Measurements from ENCODE around the gene REN.

The REN gene

DNA sequence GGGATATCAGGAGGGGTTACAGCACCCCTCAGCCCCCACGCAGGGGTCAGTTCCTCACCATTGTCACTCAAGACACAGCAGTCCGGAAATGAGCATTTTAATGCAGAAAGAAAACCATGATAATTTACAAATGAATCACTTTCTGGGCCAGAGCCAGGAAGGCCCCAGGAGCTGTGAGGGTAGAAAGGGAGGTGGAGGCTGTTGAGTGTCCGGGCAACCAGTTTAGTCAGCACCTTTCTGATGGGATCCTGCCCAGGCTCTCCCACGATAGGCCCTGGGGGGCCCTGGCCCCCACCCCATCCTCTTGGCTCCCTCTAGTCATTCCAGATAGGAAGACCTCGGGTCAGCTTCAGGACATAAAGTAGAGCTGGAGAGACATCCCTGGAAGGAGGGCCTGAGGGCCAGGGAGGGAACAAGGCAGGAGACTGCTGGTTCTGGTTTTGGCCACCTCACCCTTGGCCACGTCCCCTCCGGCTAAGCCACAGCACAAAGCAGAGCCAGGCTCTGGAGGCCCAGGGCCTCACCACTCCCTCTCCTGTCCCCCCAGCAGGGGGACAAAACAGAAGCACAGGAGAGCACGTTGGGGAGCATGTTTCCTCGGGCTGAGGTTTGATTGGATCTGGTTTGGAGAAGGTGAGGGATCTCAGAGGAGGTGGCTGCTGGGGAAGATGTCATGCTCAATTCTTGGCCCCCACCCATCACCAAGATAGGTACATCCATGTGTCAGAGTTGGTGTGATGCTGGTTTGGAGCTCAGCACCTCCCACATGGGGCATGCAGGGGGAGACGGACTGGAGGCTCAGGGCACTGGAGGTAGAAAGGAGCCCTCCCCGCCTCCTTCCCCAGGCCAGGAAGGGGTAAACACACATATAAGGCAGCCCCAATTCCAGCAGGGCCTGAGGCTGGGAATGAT, 34.9 kb downstream of the REN start:
- DNase-seq: no peak

DNA sequence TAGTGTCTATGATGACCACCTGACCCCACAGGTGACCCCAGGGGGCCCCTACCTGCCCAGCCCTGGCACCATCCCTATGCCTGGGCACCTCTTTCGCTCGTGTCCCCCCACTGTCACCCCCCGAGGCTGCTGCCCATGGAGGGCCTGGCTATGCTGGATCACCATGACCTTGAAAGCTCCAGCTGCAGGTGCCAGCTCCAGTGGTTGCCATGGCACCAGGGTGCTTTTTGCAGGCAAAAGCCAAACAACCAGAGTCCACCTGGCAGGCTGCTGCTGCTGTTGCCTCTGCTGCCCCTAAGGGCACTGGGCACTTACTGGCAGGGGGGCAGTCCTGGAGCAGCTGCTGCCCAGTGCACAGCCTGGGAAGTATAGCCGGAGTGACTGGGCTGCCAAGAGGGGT, 36.0 kb downstream of the REN start:
- DNase-seq: no peak

DNA sequence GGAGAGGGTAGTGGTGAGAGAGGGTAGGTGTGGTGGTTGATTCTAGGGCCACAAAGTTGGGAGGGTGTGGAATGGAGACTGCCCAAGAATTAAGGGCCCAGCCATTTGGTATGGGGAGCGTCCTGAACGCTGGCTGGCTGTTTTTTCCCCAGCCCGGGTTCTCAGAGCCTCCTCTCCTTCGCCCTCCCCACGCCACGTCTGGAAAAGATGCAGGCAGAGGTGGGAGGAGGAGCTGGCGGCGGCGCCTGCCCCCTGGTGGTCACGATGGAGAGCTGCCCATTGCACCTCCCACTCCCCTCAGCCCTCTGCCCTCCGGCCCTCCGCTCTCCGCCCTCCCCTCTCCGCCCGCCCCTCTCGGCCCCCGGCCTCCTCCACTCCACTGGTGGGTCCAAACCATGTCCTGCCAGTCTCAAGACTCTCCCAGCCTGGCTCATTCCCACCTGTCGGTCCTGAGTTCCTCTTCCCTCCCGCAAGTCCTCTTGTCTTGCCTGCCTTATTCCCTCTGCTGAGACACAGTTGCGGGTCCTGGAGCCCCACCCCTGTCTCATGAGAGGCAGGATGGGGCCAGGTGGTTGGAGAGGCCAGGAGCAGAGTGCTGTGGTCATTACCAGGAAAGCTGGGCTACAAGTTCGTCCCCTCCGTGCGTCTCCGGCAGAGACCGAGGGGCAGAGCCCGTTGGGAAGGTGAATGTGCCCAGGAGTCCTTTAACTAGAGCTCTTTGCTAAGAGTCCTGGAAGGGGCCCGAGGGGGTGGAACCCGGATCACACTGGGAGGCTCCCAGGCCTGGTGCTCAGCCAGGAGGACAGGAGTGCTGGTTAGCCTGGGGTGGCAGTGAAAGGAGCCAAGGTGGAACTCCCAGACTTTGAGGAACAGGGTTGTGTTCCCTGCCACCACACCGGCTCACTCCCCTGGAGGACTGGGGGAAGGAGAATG, 36.9 kb downstream of the REN start:
- DNase-seq: peak; percentile 63

DNA sequence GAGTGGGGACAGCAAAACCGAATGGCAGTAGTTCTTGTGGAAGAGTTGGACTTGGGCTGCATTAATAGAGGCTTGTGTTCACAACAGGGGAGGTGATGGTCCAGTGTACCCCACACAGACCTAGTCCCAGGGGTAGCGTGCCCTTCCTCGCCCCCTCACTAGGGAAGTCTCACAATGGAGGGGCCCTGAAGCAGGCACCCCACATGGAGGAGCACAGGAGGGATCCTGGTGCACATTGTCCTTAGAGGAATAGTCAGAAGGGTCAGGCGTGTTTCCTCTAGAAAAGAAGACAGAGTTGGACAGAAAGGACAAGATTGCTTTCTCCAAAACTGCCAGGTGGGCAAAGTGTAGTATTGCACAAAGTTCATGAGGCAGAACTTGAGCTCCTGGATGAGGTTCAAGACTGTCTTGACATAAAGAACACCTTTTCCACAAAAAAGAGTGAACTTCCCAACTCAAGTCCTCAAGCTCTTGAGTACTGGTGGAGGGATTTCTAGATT, 37.6 kb downstream of the REN start:
- no peak for DNase-seq

DNA sequence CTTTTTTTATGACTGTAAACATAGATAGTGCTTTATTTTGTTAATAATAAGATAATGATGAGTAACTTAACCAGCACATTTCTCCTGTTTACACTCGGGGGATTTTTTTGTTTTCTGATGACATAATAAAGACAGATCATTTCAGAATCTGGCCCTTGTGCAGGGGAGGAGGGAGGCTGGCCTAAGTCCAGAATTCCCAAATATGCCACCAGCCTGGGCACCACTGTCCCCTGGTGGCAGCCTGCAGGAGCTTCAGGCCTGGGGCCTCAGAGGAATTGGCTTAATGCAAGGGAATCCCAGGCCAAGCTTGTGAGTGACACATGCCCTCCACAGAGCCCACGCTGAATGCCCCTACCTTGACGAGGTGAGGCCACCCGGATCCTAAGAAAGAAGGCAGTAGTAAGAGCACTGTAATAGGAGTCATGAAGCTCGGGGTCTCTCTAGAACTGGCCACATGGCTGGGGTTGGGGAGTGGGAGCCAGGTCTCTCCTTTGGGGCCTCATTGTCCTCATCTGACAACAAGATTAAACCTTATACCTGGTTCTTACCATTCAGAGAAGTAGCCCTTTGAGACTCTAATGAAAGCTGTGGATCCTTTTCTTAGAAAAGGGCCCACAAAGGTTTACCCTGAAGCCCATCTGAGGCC, 38.4 kb downstream of the REN start:
- DNase-seq: peak; percentile 20

DNA sequence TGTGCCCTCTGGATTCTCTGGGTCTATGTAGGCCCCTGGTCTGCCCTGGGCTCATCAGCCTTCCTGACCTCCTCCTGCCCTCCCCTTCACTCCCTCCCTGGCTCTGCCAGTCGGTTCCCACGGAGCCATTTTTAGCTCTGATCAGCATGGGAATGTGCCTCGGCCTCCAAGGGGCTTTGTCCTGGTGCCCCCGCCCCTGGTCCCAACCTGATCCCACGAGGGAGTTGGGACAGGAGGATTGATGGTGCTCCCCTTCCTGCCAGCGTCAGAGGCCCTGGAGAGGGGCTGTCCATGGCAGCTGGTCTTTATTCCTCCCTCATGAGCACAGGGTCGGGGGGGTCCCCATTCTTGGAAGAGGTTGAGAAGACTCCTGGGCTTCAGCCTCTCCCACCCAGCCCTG, 39.2 kb downstream of the REN start:
- no peak for DNase-seq

DNA sequence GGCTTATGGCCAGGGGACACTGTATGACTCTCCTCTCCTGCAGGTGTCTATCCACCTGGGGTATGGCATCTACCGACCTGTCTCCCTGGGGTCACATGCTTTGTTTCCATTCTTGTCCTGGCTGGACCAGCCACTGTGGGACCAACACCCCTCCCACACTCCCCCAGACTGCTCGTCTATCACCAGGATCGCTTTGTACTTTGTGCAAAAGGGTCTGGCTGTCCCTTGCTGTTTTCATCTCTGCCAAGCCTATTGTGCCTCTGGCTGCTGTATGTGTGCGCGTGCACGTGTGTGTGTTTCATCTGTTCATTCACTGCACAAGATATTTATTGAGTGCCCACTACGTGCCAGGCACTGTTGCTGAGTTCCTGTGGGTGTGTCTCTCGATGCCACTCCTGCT, 39.8 kb downstream of the REN start:
- no peak for DNase-seq

DNA sequence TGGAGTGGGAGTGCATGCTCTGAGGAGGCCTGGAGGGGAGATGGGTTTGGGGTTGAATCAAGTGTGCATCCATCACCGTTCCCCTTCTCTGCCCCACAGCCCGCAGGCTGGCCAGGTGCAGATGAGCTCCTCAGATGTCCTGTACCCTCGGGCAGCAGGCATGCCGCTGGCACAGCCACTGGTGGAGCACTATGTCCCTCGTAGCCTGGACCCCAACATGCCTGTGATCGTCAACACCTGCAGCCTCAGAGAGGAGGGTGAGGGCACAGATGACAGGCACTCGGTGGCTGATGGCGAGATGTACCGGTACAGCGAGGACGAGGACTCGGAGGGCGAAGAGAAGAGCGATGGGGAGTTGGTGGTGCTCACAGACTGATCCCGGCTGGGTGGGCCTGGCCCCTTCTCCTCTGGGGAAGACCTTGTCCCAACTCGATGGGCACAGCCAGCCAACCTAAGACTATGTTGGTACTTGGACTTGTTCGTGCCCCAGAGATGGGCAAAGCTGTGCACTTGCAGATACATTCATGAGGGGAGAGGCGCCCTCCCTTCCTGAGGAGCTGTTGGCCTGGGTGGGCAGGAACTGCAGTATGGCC, 40.3 kb downstream of the REN start:
- no peak for DNase-seq

DNA sequence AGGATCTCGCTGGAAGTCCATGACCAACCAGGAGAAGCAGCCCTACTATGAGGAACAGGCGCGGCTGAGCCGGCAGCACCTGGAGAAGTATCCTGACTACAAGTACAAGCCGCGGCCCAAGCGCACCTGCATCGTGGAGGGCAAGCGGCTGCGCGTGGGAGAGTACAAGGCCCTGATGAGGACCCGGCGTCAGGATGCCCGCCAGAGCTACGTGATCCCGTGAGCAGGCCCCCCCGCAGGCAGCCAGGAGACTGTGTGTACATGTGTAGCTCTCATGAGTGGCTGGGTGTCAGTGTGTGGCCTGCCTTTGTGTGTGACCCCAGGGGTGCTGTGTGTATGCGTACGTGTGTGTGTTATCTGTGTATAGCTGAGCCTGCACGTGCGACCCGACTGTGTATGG, 41.5 kb downstream of the REN start:
- DNase-seq: no peak

DNA sequence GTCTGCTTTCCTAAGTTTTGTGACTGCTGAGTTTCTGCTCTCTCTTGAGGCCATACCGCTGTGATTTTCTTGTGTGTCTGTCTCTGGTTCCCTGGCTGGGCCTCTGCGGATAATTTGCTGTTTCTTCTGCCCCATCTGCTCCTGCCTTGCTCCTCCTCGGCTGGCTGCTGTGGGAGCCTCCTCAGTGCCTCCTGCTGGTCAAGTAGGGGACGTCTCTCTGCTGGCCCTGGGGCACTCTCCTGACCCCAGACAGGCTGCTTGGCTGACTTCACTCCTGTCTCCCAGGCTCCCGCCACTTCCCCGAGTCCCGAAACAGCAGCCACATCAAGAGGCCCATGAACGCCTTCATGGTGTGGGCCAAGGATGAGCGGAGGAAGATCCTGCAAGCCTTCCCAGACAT, 42.8 kb downstream of the REN start:
- DNase-seq: no peak

DNA sequence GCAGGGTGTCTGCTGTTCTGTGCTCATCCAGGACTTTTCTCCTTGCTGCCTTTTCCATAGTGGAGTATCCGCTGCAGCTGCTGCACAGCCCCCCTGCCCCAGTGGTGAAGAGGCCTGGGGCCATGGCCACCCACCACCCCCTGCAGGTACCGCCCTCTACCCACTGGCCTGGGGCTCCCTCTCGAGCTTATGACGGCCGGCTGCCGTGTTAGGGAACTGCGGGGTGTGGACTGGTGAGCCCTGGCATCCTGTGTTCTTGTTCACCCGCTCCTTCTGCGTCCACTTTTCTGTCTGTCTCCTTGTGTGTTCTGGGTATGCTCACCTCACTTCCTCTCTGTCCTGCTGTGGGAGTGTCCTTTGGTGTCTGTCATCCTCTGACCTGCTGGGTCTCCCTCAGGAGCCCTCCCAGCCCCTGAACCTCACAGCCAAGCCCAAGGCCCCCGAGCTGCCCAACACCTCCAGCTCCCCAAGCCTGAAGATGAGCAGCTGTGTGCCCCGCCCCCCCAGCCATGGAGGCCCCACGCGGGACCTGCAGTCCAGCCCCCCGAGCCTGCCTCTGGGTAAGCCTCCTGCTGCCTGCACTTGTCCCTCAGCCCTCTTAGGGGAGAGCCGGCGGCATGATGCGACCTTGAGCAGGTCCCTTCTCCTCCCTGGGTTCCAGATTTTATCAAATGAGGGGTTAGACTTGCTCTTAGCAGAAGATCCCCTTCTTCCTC, 44.1 kb downstream of the REN start:
- no peak for DNase-seq

DNA sequence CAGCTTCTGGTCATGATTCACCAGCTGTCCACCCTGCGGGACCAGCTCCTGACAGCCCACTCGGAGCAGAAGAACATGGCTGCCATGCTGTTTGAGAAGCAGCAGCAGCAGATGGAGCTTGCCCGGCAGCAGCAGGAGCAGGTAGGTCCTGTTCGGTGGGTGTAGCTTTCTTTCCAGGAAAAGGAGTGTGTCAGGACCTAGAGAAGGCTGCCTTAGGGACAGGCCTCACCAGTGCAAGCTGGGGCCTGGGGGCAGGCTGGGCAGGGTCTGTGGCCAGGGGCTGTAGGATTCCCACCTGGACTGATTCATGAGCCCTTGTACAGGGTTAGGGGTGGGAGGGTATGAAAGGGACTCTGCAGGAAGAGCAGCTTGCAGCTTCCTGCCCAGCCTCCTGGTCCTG, 49.6 kb downstream of the REN start:
- DNase-seq: no peak

DNA sequence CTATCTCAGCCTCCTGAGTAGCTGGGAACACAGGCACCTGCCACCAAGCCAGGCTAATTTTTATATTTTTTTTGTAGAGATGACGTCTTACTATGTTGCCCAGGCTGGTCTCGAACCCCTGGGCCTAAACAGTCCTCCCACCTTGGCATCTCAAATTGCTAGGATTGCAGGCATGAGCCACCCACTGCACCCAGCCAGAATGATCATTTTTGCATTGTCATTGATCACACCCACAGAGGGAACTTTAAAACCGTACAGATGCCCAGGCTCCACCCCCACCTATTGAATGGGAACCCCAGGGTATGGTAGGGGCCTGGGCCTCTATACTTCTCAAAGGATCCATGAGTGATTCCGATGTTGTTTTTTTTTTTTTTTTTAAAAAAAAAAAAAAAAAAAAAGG, 51.0 kb downstream of the REN start:
- DNase-seq: no peak

DNA sequence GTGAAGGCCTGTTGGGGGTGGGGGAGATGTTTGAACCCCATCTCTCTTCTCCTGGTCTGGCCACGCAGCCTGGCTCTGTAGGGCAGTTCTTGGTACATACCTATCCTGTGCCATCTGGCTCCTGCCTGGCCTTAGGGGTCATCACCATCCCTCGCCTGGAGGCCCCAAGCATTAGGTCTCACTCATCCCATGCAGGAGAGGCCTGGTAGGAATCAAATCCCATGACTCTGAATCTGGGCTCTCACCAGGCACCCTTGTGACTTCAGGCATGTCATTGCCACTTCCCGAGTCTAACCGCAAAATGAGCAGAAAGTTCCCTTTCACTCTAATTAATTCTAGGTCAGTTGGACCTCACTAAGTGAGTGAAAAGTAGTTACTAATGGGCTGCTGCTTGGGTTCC, 51.5 kb downstream of the REN start:
- DNase-seq: no peak

DNA sequence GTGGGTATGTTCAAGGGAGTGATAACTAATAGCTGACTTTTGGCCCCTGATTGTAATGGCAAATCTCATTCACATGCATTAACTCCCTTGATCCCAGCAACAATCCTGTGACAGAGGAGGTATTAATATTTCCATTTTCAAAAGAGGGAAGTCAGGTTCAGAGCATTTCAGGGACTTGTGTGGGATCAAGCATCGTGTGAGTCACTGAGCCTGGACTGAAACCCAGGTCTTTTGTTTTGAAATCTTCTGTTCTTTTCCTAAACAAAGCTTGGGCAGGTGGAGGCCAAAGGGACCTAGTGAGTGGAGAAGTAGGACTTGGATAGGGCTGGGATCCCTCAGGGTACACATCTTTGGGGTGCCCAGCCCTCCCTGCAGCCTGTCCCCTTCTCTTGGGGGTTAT, 52.2 kb downstream of the REN start:
- no peak for DNase-seq

DNA sequence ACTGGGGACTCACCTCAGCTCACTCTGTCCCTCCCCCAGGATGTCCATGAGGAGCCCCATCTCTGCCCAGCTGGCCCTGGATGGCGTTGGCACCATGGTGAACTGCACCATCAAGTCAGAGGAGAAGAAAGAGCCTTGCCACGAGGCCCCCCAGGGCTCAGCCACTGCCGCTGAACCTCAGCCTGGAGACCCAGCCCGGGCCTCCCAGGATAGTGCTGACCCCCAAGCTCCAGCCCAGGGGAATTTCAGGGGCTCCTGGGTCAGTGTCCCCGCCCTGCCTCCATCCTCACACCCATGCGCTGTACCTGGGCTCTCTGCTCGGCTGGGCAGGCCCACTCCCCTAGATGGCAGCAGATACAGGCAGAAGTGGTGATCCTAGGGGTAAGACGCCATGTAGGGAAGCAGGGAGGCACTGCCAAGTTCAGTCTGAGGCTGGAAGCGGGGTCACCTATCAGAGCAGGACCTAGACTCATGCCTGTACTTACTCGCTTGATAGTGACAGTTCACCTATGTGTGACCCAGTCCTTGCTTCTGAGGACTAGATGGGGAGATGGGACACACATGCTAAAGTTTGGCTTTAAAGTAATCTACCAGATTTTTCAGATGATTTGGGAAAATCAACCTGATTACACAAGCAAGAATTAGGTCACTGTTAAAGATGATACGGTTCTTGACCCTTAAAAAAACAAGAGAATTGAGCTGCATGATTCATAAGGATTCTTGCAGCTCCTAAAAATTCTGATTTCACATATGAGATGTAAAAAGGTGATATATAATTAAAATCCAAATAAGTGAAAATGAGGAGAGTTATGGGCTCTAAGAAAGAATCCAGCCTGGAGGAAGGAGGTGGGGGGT, 53.0 kb downstream of the REN start:
- DNase-seq: no peak

DNA sequence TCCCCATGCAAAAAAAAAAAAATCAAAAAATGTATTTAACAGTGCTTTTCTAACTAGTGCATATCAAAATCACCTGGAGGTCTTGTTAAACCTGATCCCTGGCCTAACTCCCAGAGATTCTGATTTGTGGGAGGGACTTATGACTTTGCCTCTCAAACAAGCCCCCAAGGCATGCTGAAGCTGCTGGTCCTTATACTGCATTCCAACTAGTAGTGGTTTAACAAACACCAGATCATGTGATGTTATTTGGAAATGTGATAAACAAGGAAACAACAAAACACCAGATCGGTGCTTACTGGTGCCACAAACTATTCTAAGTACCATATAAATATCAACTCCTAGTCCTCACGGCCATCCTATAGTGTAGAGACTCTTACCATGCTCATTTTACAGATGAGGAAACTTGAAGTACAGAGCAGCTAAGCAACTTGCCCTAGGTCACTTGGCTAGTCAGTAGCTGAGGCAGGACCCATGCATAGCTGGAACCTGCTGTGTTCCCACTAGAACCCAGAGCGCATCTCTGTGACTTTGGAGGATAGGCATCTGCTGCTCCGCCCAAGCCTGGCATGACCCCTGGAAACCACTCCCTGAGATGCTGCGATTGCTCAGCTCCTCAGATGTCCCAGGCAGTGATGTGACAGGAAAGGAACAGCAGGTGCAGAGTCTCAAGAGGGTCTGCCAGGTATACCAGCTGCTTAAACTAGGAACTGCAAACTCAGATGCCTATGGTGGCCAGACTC, 55.1 kb downstream of the REN start:
- DNase-seq: no peak

DNA sequence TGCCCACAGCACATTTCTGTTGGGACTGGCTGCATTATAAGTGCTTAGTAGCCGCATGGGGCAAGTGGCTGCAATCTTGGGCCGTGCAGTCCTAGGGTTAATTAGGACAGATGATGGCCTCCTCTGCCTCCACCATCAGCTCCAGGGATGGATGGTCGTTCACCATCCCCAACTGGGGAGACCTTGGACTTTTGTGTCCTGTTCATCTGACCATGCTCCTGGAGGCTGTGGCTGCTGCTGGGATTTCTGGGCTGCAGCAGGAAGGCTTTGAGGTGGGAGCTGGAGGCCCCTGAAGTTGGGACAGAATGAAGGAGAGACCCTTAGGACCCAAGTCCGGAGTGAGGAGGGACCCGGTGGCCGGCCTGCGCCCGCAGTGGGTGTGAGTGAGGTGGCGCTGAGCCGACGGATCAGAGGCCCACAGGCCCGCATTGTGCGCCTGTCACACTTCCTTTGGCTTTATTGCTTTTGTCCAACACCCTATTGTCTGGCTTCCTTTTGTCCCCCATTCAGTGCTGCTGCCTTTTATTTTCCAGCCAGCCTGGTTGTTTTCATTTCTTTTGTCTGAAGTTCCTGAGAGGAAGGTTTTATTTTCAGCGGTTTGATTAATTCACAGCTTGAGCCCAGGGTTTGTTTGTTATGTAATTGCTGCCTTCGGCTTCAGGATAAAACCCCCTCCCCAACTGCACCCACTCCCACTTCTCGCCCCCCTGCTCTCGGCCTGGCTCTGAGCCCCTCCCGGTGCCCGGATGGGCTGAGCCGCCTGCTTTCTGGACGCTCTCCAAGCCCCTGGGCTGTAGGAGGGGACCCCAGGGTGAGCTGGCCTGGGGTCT, 57.6 kb downstream of the REN start:
- DNase-seq: no peak

DNA sequence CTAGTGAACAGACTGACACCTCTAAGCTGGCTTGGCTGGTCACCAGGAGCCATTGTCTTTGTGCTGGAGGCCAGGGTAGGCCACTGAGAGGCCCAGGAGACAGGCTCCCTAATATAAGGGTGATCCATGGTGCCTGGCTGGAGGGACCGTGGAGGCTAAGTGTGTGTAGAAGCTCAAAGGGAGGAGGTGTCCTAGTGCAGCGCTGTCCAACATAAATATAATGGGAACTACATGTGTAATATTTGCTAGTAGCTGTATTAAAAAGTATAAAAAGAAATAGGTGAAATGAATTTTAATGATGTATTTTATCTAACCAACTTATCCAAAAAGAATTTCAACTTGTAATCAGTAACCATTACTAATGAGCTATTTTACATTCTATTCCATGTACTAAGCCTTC, 58.2 kb downstream of the REN start:
- DNase-seq: no peak

DNA sequence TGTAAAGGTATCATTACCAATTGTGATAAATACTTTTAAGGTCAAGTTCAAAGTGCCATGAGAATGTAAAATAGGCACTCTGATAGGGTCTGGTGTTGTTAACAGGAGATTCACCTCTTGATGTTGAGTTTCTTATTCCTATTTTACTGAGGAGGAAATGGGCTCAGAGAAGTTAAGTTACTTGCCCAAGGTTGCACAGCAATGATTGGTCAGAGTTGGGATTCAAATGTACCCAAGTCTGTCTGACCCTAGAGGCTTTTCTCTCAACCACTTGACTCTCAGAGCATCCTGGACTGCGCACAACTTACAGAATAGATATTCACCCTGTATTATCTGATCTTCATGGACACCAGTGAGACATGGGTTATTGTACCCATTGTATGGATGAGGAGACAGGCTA, 59.3 kb downstream of the REN start:
- DNase-seq: no peak
